Activated CD8-positive, alpha-beta T cell treated with anti-CD3 and anti-CD28 coated beads for 36 hours (primary cell): ENCODE data around the gene GRID2. TPM values are rescaled to one million over a fixed set of nuclear protein-coding genes. Genes with fewer than 3 reads are reported as not detected.
"Not testable (repeated sequence)": the region's sequence is repeated elsewhere in the genome, so short reads cannot be mapped to it uniquely, and the experiment has no call there.

Experiments
- ATAC-seq: fragments of 200-7000 bp; cut with Tn5 transposase; one replicate; pipeline ENCODE4 v1.10.0; 2021; ENCODE audit warnings: mild to moderate bottlenecking, moderate library complexity
- CTCF ChIA-PET: fragments of 350-600 bp; sonication (Branson Sonifier 250); formaldehyde crosslinking; loops from one replicate; lab custom pipeline; 2021; ENCODE audit warnings: antibody characterized with exemption; lab: Charles Lee
- POLR2A ChIA-PET: fragments of 350-600 bp; sonication (Branson Sonifier 250); formaldehyde crosslinking; loops from one replicate; lab custom pipeline; 2021; ENCODE audit warnings: antibody characterized with exemption; lab: Charles Lee
- DNase-seq: peaks from one replicate; pipeline ENCODE4 v3.0.0-alpha.2; 2020
- H3K27ac Mint-ChIP-seq: one replicate; pipeline ENCODE4 v1.8.0; 2021; ENCODE audit warnings: mild to moderate bottlenecking, mixed read lengths
- H3K27me3 Mint-ChIP-seq: one replicate; pipeline ENCODE4 v1.8.0; 2021; ENCODE audit warnings: mixed read lengths
- H3K36me3 Mint-ChIP-seq: one replicate; pipeline ENCODE4 v1.8.0; 2021; ENCODE audit warnings: low read depth, mixed read lengths
- H3K4me1 Mint-ChIP-seq: one replicate; pipeline ENCODE4 v1.8.0; 2021; ENCODE audit warnings: low read depth, mixed read lengths
- H3K4me3 Mint-ChIP-seq: one replicate; pipeline ENCODE4 v1.8.0; 2021; ENCODE audit warnings: mild to moderate bottlenecking, moderate library complexity, mixed read lengths
- H3K9me3 Mint-ChIP-seq: one replicate; pipeline ENCODE4 v1.8.0; 2021; ENCODE audit warnings: mixed read lengths
- CTCF ChIP-seq: fragments of 200-600 bp; IDR thresholded peaks from one replicate; pipeline ENCODE4 v1.8.0; 2022; ENCODE audit warnings: antibody characterized with exemption, mild to moderate bottlenecking
- intact Hi-C: fragments of 100-400 bp; cut with micrococcal nuclease; formaldehyde crosslinking; loops from one replicate; pipeline ENCODE4 v1.10.0; 2022
- total RNA-seq, 2 experiments: library from RNA; stranded (reverse); gene quantifications; one replicate each; pipeline ENCODE4 v1.2.3, GENCODE V29; 2021

Gene GRID2
- total RNA-seq, 2 experiments from 2014 or later, result not detected

GRCh38 chr4:92406488-92406887 is 102.7 kb downstream of the GRID2 start:
- Mint-ChIP-seq H3K4me3 (no peak overlapping the region), H3K9me3 (peaks cover 8% of the 10 kb centered on the region), H3K4me1 (no peaks in the 10 kb centered on the region), H3K27me3 (no peaks in the 10 kb centered on the region), H3K36me3 (no peaks in the 10 kb centered on the region), H3K27ac (no peak overlapping the region)
- DNase-seq (no peak), ATAC-seq (no peak)
- POLR2A ChIA-PET, result no interaction called here
- CTCF ChIA-PET, result no interaction called here
- no peak for TF ChIP-seq CTCF
- intact Hi-C loops, result no loop called here

GRCh38 chr4:92421920-92422319 is 118.2 kb downstream of the GRID2 start:
- no peaks in the 10 kb centered on the region for H3K27me3 Mint-ChIP-seq
- H3K4me1 Mint-ChIP-seq, result no peaks in the 10 kb centered on the region
- intact Hi-C loops, result no loop called here
- ATAC-seq (no peak), DNase-seq (no peak)
- no peaks in the 10 kb centered on the region for H3K36me3 Mint-ChIP-seq
- H3K9me3 Mint-ChIP-seq, result no peaks in the 10 kb centered on the region
- TF ChIP-seq CTCF, result no peak
- no peak overlapping the region for H3K27ac Mint-ChIP-seq
- ChIA-PET POLR2A (no interaction called here), CTCF (interaction anchor here (0.5 kb wide), 1 partner anchor 11 kb away, joined by 3 read pairs; no protein-coding TSS in a partner anchor)
- no peak overlapping the region for H3K4me3 Mint-ChIP-seq

- CTCF ChIA-PET, result no interaction called here
- Mint-ChIP-seq H3K27ac (no peak overlapping the region), H3K36me3 (no peaks in the 10 kb centered on the region)
Measured at GRCh38 chr4:92433272-92433758, 129.5 kb downstream of the GRID2 start.

GRCh38 chr4:92438722-92439121 is 135.0 kb downstream of the GRID2 start:
- ATAC-seq, H3K36me3 Mint-ChIP-seq, CTCF ChIA-PET, POLR2A ChIA-PET, DNase-seq, H3K27me3 Mint-ChIP-seq, H3K9me3 Mint-ChIP-seq, H3K4me1 Mint-ChIP-seq, H3K27ac Mint-ChIP-seq, intact Hi-C loops, H3K4me3 Mint-ChIP-seq: not testable (repeated sequence)

More at GRCh38 chr4:92433272-92433758, 129.5 kb downstream of the GRID2 start:
- H3K9me3 Mint-ChIP-seq, result peaks cover 2% of the 10 kb centered on the region
- intact Hi-C loops, result no loop called here
- H3K4me1 Mint-ChIP-seq, result no peaks in the 10 kb centered on the region
- no peak overlapping the region for H3K4me3 Mint-ChIP-seq
- no peaks in the 10 kb centered on the region for H3K27me3 Mint-ChIP-seq
- DNase-seq (no peak), ATAC-seq (no peak)
- POLR2A ChIA-PET, result no interaction called here
- TF ChIP-seq CTCF, result no peak

DNA sequence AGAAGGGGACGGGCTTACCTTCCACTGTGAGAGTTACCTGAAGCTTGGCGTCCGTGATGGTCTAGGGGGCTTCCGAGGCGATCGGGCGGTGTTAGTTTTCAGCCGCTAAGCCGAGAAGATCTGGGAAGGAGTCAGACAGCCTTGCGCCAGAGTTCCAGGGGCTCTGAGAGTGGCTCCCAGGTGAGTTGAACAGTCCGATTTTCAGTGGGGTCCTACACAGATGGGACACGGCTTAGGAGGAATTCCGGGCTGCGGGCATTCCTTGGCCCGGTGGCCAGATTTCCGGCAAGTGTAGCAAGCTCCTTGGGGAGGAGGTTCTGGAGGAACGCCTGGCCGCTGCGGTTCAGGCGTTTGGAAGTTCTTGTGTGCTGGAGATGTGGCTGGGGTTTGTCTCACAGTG is 138.4 kb downstream of the GRID2 start:
- ATAC-seq, H3K36me3 Mint-ChIP-seq, DNase-seq, H3K4me3 Mint-ChIP-seq, H3K4me1 Mint-ChIP-seq, H3K9me3 Mint-ChIP-seq, H3K27me3 Mint-ChIP-seq, CTCF ChIA-PET, POLR2A ChIA-PET, H3K27ac Mint-ChIP-seq, intact Hi-C loops: not testable (repeated sequence)

DNA sequence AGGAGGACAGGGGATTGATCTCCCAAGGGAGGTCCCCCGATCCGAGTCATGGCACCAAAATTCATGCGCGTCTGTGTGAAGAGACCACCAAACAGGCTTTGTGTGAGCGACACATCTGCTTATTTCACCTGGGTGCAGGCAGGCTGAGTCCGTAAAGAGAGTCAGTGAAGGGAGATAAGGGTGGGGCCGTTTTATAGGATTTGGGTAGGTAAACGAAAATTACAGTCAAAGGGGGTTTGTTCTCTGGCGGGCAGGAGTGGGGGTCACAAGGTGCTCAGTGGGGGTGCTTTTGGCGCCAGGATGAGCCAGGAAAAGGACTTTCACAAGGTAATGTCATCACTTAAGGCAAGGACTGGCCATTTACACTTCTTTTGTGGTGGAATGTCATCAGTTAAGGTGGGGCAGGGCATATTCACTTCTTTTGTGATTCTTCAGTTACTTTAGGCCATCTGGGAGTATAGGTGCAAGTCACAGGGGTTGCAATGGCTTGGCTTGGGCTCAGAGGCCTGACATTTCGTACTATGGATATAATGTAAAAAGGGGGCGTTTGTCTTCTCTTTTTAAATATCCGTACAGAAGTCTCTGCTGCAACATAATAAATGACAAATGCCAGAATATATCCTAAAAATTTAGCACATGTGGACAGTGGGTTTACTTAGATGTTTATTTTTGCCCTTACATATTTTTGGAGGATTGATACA is 140.5 kb downstream of the GRID2 start:
- H3K4me3 Mint-ChIP-seq, ATAC-seq, H3K36me3 Mint-ChIP-seq, intact Hi-C loops, DNase-seq, H3K27ac Mint-ChIP-seq, POLR2A ChIA-PET, H3K27me3 Mint-ChIP-seq, H3K4me1 Mint-ChIP-seq, H3K9me3 Mint-ChIP-seq, CTCF ChIA-PET: not testable (repeated sequence)
